ENCODE data around the gene UBE2Q1.

The UBE2Q1 gene

GRCh38 chr1:154557939-154558719 lies at the start of gene UBE2Q1:
Gene UBE2Q1, minus strand, starts transcription at chr1:154558662. Its CDS starts 109 bp downstream, at chr1:154558553.
- in situ Hi-C loops (cut with HindIII; ENCODE audit: low pct_ligation_motif_present, low sequenced_read_pairs): no loop called here
- H3K36me3 ChIP-seq (replicated peaks): peaks cover 24% of the 10 kb centered on the region
- TF ChIP-seq CTCF (IDR thresholded peaks at IDR 0.05; ENCODE audit: low read depth, low read length, missing control alignments): no peak
- H3K4me3 ChIP-seq (ENCODE audit: low read depth, low read length): peak within 1 kb of the TSS; percentile 78
- no peaks in the 10 kb centered on the region for H3K27me3 ChIP-seq (replicated peaks)
- no peak for DNase-seq
- peak within 1 kb of the TSS; percentile 78 for H3K27ac ChIP-seq

- TF ChIP-seq CTCF (IDR thresholded peaks at IDR 0.05; ENCODE audit: low read depth, low read length, missing control alignments): no peak
- peak; percentile 95 for DNase-seq
- Histone ChIP-seq H3K36me3 (replicated peaks) (no peaks in the 10 kb centered on the region), H3K27me3 (replicated peaks) (no peaks in the 10 kb centered on the region), H3K4me3 (ENCODE audit: low read depth, low read length) (peak within 1 kb of the TSS; percentile 85), H3K27ac (peak within 1 kb of the TSS; percentile 97)
- in situ Hi-C loops (cut with HindIII; ENCODE audit: low pct_ligation_motif_present, low sequenced_read_pairs): no loop called here
These were observed 49.3 kb upstream of the UBE2Q1 start, which contains the start of gene ADAR for GRCh38 chr1:154607609-154608396. Gene ADAR, minus strand, starts transcription at chr1:154608186. Its CDS starts 180 bp downstream, at chr1:154608006.

GRCh38 chr1:154607106-154607608 lies 48.7 kb upstream of the UBE2Q1 start:
- H3K36me3 ChIP-seq (replicated peaks): peaks cover 1% of the 10 kb centered on the region
- H3K27ac ChIP-seq: peak overlapping the region; percentile 97
- no peak for TF ChIP-seq CTCF (IDR thresholded peaks at IDR 0.05; ENCODE audit: low read depth, low read length, missing control alignments)
- H3K4me3 ChIP-seq (ENCODE audit: low read depth, low read length): peak overlapping the region; percentile 85
- in situ Hi-C loops (cut with HindIII; ENCODE audit: low pct_ligation_motif_present, low sequenced_read_pairs): no loop called here
- no peaks in the 10 kb centered on the region for H3K27me3 ChIP-seq (replicated peaks)
- peak; percentile 42 for DNase-seq

DNA sequence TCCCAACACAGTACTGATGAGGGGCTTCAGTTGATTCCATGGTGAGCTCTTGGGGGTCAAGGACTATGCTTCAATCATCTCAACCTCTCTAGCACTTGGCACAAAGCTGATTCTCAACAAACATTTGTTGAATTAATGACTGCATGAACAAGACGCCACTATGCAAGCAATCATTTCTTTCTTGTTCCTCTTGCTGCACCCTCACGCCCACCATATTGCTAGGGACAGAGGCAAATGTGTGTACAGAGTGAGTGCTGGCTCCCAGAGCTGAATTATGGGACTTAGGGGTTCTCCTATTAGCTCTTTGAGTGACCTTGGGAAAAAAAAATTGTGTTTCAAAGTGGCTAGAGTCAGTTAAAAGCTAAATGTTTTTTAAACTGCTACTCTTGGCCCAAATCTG lies 47.1 kb upstream of the UBE2Q1 start:
- H3K4me3 ChIP-seq (ENCODE audit: low read depth, low read length): no peak overlapping the region
- TF ChIP-seq CTCF (IDR thresholded peaks at IDR 0.05; ENCODE audit: low read depth, low read length, missing control alignments): no peak
- H3K27ac ChIP-seq: no peak overlapping the region
- peaks cover 18% of the 10 kb centered on the region for H3K36me3 ChIP-seq (replicated peaks)
- H3K27me3 ChIP-seq (replicated peaks): no peaks in the 10 kb centered on the region
- DNase-seq: no peak
- in situ Hi-C loops (cut with HindIII; ENCODE audit: low pct_ligation_motif_present, low sequenced_read_pairs): no loop called here

DNA sequence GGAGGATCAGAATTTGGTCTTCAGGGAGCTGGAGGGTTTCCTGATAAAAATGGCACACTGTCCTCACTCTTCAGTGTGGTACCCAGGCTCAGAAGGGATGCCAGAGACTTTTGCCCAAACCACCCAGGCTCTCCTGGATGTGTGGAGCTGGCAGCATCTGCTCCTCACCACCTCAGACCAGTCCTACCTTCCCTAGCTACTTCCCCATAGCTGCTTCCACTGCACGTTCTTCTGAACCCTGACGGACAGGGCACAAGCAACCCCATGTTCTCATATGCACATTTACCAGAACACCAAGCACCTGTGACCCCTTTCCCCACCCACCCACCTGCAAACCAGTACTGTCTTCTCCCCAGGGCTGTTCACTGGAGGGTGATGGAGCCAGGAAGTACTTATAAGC lies 44.9 kb upstream of the UBE2Q1 start:
- Histone ChIP-seq H3K4me3 (ENCODE audit: low read depth, low read length) (no peak overlapping the region), H3K27me3 (replicated peaks) (no peaks in the 10 kb centered on the region), H3K36me3 (replicated peaks) (peaks cover 23% of the 10 kb centered on the region), H3K27ac (no peak overlapping the region)
- in situ Hi-C loops (cut with HindIII; ENCODE audit: low pct_ligation_motif_present, low sequenced_read_pairs): no loop called here
- no peak for DNase-seq
- no peak for TF ChIP-seq CTCF (IDR thresholded peaks at IDR 0.05; ENCODE audit: low read depth, low read length, missing control alignments)

Data from brain microvascular endothelial cell (primary cell).